Activated naive CD8-positive, alpha-beta T cell (primary cell): ENCODE measurements around the gene FUCA1.
A peak's percentile ranks its signal among the peaks of the same experiment; 100 is the strongest.

Source experiments
- H3K27ac Mint-ChIP-seq: one replicate; pipeline ENCODE4 v1.8.0; 2021; ENCODE audit warnings: mixed read lengths
- H3K27me3 Mint-ChIP-seq: one replicate; pipeline ENCODE4 v1.8.0; 2021; ENCODE audit warnings: mixed read lengths
- H3K36me3 Mint-ChIP-seq: one replicate; pipeline ENCODE4 v1.8.0; 2021; ENCODE audit warnings: mixed read lengths
- H3K4me1 Mint-ChIP-seq: one replicate; pipeline ENCODE4 v1.8.0; 2021; ENCODE audit warnings: low read depth, mixed read lengths
- H3K4me3 Mint-ChIP-seq: one replicate; pipeline ENCODE4 v1.8.0; 2021; ENCODE audit warnings: mild to moderate bottlenecking, mixed read lengths
- H3K9me3 Mint-ChIP-seq: one replicate; pipeline ENCODE4 v1.8.0; 2021; ENCODE audit warnings: low read depth, mixed read lengths

FUCA1 gene

DNA sequence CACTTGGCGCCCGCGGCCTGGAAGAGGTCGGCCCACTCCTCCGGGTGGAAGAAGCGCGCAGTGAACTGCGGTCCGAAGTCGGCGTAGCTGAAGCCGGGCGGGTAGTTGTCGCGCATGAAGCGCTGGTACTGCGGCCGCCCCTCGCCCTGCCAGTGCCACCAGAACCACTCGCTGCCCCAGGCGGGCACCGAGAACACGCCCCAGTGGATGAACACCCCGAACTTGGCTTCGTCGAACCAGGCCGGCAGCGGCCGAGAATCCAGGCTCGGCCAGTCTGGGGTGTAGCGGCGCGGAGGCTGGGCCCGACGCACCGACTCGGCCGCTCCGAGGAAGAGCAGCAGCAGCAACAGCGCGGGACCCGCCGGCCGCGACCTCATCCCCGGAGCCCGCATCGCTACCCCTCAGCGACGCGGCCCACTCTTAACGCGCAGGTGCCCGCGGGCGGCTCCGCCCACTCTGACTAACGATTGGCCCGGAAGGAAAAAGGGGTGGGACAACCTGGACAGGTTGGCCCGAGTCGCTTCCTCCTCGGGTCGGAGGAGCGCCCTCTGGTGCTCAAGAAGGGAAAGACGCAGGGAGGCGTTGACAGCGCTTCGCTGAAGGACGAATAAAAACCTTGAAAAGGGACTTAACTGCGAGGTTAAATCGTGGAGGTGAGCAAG, at the start of gene FUCA1:
TSS of gene FUCA1 (minus strand) at position 396 of the 662 bp plus-strand sequence. CDS start at position 392, 4 bp downstream.
- no peaks in the 10 kb centered on the region for H3K9me3 Mint-ChIP-seq

DNA sequence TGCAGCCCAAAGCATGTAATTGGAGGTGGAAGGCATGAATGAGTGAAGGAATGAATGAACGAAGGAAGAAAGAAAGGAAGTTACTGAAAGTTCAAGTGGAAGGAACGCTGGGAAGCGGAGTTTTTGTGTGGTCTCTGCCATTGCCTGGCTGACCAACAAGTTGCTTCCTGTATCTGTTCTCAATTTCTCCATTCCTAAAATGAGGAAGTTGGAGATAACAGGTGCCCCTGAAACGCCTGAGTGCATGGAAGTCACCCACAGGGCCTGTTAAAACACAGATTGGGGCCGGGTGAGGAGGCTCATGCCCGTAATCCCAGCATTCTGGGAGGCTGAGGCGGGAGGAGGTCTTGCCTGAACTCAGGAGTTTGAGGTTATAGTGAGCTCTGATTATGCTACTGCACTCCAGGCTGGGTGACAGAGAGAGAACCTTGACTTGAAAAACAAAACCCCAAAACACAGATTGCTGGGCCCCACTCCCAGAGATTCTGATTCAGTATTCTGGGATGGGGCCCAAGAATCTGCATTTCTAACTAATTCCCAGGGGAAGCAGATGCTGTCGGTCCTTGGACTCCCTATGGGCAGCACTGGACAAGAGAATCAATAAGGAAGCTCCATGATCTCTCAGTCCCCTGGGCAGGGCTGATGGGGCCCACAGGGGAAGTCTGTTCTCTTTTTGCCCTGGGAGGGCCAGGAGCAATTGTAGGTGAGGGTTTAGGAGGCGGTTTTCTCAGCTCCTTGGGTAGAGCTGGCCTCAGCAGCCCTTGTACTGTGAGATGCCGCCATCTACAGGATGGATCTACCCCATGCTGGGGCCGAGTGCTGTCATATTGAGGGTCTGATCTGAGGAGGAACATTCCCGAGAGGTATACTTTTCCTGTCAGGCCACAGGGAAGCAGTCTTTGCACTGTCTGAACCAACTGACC, 48.4 kb upstream of the FUCA1 start:
- H3K4me3 Mint-ChIP-seq, result no peak overlapping the region
- H3K9me3 Mint-ChIP-seq, result no peaks in the 10 kb centered on the region
- peaks cover 32% of the 10 kb centered on the region for H3K4me1 Mint-ChIP-seq
- H3K27ac Mint-ChIP-seq, result peak overlapping the region; percentile 66
- no peaks in the 10 kb centered on the region for H3K36me3 Mint-ChIP-seq
- H3K27me3 Mint-ChIP-seq, result no peaks in the 10 kb centered on the region

More for the DNA sequence above, at the start of gene FUCA1:
- Mint-ChIP-seq H3K4me3 (peak within 1 kb of the TSS; percentile 90), H3K27me3 (no peaks in the 10 kb centered on the region), H3K4me1 (peaks cover 21% of the 10 kb centered on the region), H3K36me3 (no peaks in the 10 kb centered on the region), H3K27ac (peak within 1 kb of the TSS; percentile 54)

DNA sequence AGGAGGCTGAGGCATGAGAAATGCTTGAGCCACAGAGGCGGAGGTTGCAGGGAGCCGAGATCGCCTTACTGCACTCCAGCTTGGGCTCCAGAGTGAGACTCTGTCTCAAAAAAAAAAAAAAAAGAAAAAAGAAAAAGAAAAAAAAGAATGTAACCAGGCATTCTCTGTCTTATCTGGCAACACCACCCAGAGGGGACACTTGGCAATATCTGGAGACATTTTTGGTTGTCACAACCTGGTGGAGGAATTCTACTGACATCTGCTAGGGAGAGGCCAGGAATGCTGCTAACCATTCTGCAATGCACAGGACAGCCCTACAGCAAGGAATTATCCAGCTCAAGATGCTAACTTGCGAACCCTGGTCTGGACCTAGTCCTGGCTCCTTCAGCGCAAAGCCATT, 47.4 kb upstream of the FUCA1 start:
- no peaks in the 10 kb centered on the region for H3K9me3 Mint-ChIP-seq
- H3K36me3 Mint-ChIP-seq, result no peaks in the 10 kb centered on the region
- H3K27ac Mint-ChIP-seq, result no peak overlapping the region
- H3K4me1 Mint-ChIP-seq, result peaks cover 41% of the 10 kb centered on the region
- H3K27me3 Mint-ChIP-seq, result no peaks in the 10 kb centered on the region
- no peak overlapping the region for H3K4me3 Mint-ChIP-seq

DNA sequence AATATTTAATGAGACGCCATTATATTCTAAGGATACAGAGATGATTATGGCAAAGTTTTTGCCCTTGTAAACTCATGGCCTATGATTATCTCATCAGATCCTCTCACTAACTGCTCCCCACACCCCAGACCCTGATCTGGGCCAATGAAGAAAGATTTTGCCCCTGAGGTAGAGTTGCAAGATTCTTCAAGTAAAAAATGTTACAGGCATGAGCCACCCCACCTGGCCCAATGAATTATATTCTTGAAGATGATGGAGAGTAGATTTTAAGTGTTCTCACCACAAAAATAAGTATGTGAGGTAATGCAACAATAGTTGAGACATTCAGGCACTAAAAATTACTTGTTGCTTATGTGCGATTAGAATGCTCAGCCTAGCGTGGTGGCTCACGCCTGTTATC, 46.8 kb upstream of the FUCA1 start:
- no peaks in the 10 kb centered on the region for H3K9me3 Mint-ChIP-seq
- no peak overlapping the region for H3K4me3 Mint-ChIP-seq
- no peaks in the 10 kb centered on the region for H3K27me3 Mint-ChIP-seq
- H3K36me3 Mint-ChIP-seq, result no peaks in the 10 kb centered on the region
- H3K4me1 Mint-ChIP-seq, result peaks cover 45% of the 10 kb centered on the region
- H3K27ac Mint-ChIP-seq, result no peak overlapping the region

DNA sequence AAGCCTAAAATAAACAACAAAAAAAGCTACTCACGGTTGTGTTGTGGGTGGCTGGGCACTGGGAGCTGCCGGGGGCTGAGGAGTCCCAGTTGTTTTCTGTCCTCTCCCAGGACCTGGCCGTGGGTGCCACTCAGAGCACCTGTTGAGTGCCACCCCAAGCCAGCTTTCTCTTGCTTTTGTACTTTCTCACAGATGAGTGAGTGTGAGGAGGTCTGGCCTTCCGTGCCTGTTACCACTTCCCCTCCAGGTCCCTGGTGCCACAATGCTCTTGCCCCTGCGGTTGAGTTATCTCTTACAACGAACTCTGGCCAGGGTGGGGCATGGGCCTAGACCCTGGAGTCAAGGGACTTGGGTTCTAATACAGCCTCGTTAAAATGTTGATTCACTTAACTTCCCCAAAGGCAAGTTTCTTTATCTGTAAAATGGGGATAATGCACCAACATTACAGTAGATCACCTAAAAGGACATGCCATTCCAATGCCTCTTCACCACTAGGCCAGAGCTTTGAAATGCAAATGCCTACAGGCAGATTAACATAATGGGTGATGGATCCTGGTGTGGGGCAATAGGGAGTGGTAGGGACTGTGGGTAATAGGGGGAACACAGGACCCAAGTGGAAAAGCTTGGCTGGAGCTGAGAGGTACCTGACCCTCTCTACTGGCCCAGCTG, 45.3 kb upstream of the FUCA1 start, which contains the start of gene CNR2:
TSS of gene CNR2 (minus strand) at position 151 of the 669 bp plus-strand sequence. CDS start 37,745 bp downstream, outside the sequence.
- H3K36me3 Mint-ChIP-seq, result no peaks in the 10 kb centered on the region
- peaks cover 56% of the 10 kb centered on the region for H3K4me1 Mint-ChIP-seq

DNA sequence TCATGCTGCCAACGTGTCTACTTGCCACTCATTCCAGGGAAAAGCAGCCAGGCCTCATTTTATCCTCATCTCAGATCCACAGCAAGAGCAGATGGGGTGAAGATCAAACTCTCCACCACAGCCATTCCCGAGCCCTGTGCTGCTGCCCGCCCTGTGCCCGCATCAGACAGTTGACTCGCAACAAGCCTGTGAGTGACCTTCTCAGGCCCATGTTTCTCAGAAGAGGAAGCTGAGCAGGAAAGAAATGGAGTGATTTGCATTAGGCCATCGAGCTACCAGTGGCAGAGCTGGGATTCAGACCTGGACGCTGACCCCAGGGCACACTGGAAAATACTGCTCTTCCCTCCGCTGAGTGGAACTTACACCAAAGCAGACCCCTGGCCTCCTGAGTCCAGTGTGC, 43.8 kb upstream of the FUCA1 start:
- Mint-ChIP-seq H3K4me3 (no peak overlapping the region), H3K4me1 (peaks cover 58% of the 10 kb centered on the region), H3K27ac (no peak overlapping the region), H3K27me3 (no peaks in the 10 kb centered on the region), H3K9me3 (no peaks in the 10 kb centered on the region), H3K36me3 (no peaks in the 10 kb centered on the region)

More for the DNA sequence above, 45.3 kb upstream of the FUCA1 start, which contains the start of gene CNR2:
- no peaks in the 10 kb centered on the region for H3K27me3 Mint-ChIP-seq
- no peak within 1 kb of the TSS for H3K4me3 Mint-ChIP-seq
- no peaks in the 10 kb centered on the region for H3K9me3 Mint-ChIP-seq
- H3K27ac Mint-ChIP-seq, result peak within 1 kb of the TSS; percentile 50

DNA sequence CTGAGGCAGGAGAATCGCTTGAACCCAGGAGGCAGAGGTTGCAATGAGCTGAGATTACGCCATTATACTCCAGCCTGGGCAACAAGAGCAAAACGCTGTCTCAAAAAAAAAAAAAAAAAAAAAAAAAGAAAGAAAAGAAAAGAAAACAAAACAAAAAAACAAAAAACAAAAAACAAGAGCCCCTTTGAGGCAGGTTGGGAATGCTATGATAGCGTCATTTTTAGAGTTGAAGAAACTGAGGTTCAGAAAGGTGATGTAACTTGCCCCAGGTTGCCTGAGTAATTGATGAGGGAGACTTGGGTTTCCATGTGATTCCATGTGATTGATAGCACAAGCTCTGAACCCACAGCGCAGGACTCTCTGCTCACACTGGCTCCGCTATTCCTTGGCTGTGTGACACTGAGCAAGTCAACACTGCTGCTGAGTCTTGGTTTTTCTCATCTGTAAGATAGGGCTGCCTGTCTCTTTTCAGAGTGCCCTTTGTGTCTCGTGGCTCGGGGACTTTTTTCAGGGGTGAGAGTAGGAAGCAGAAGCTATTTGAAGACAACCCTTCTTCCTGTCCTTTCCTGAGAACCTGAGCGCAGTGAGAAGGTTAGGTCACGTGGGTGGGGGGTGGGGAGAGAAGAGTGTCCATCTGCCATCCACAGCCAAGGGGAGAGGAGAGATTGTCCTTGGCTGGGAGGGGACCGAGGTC, 42.6 kb upstream of the FUCA1 start:
- Mint-ChIP-seq H3K27ac (peak overlapping the region; percentile 61), H3K36me3 (no peaks in the 10 kb centered on the region), H3K27me3 (no peaks in the 10 kb centered on the region), H3K4me1 (peaks cover 57% of the 10 kb centered on the region), H3K4me3 (no peak overlapping the region), H3K9me3 (no peaks in the 10 kb centered on the region)

DNA sequence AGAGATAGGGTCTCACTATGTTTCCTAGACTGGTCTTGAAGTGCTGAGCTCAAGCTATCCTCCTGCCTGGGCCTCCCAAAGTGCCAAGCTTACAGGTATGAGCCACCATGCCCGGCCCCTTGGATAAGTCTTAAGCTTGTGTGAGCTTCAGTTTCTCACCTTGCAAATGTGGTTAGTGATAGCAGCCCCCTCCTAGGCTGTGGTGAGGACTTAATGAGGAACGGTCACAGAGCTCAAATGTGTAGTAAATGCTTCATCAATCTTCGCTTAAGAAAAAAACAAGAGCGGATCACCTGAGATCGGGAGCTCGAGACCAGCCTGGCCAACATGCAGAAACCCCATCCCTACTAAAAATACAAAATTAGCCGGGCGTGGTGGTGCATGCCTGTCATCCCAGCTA, 42.1 kb upstream of the FUCA1 start:
- Mint-ChIP-seq H3K27ac (no peak overlapping the region), H3K4me1 (peaks cover 57% of the 10 kb centered on the region), H3K36me3 (no peaks in the 10 kb centered on the region), H3K9me3 (no peaks in the 10 kb centered on the region), H3K27me3 (peaks cover 2% of the 10 kb centered on the region), H3K4me3 (peak overlapping the region; percentile 27)

DNA sequence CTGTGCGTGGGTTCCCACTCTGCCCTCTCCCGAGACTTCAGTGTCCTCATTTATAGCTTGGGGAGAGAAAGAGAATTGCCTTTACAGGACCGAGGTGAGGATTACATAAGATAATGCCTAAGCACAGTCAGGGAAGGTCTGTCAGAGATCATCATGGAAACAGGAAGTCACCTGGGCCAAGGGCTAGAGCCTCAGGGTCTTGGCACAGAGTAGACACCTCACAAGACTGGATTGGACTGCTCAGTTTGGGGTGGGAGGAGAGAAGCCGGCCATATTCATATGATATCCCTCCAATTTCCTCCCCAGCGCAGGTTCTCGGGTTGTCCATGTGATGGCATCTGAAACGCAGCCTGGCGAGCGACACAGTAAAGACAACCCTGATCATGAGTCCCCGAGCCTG, 41.3 kb upstream of the FUCA1 start:
- peaks cover 53% of the 10 kb centered on the region for H3K4me1 Mint-ChIP-seq
- H3K27ac Mint-ChIP-seq, result peak overlapping the region; percentile 68
- H3K36me3 Mint-ChIP-seq, result no peaks in the 10 kb centered on the region
- peaks cover 4% of the 10 kb centered on the region for H3K27me3 Mint-ChIP-seq
- H3K4me3 Mint-ChIP-seq, result peak overlapping the region; percentile 41
- no peaks in the 10 kb centered on the region for H3K9me3 Mint-ChIP-seq

DNA sequence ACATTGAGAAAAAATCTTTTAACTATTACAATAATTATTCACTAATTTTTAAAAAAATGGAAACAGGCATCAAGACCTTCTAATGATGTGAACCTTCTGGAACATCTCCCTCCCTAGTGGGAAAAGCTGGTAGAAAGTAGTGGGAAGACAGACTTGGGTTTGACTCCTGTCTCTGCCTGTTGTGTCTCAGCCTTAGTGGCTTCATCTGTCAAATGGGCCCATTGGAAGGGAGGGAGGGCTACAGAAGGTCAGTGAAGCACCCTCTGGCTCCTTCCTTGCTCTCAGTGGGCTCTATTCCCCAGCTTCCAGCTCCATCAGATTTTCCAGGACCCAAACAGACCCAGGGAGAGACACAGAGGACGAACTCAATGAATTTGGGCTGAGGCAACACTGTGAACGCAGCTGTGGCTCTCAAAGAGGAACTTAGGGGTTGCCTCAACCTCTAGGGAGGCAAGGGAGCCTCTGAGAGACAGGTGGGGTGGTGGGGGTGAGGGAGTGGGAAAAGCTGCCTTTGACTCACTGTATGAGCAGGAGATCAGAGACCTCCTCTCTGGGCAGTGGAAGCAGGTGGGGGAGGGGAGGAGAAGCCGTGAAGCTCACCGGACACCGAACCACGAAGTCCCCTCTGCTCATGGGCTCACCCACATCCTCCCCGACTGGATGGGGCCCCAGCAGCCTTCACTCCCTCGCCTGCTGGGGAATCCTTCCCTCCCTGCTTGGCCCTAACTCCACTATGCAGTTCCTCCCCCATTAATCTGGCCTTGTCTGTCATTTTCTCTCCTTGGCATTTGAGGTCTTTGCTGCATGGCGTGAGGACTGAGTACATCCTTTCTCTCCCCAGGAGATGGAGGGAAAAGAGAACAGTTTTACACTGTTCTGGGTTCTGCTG, 40.6 kb upstream of the FUCA1 start:
- Mint-ChIP-seq H3K27me3 (peaks cover 4% of the 10 kb centered on the region), H3K27ac (peak overlapping the region; percentile 68), H3K9me3 (no peaks in the 10 kb centered on the region), H3K4me1 (peaks cover 49% of the 10 kb centered on the region), H3K4me3 (peak overlapping the region; percentile 41), H3K36me3 (no peaks in the 10 kb centered on the region)

DNA sequence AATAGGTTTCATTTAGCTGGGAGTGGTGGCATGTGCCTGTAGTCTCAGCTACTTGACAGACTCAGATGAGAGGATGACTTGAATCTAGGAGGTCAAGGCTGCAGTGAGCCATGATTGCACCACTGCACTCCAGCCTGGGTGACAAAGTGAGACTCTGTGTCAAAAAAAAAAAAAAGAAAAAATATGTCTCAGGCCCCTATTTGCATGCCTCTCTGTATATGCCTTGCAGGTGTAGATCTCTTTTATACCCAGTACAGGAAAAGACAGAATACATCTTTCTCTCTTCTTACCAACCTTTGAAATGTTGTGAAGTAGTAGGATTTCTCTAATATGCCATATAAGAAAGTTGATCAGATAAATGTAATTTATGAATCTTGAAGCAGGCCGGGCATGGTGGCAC, 38.6 kb upstream of the FUCA1 start:
- H3K27ac Mint-ChIP-seq, result no peak overlapping the region
- peaks cover 4% of the 10 kb centered on the region for H3K27me3 Mint-ChIP-seq
- peaks cover 30% of the 10 kb centered on the region for H3K4me1 Mint-ChIP-seq

DNA sequence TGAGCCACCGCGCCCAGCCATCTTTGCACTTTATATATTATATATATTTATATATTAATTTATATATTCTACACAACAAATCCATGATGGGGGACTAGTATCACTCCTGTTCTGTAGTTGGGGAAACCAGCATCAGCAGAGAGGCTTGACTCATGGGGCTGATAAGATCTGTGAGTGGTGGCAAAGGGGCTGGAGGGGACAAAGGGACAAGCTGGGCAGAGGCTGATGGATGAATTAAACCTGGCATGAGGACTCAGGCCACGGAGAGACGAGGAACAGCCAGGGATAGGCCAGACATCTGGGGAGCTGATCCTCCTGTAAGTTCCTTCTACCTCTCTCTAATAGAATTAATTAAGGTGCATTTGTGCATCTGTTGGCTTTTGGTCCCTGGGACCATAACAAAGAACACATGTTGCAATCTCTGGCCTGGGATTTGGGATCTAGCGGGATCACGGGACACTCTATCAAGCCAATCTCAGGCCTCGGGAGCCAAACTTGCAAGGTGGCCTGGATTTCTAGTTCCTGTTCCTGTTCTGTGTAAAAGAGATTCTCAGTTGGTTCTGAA, 37.5 kb upstream of the FUCA1 start:
- Mint-ChIP-seq H3K9me3 (no peaks in the 10 kb centered on the region), H3K27ac (no peak overlapping the region), H3K4me1 (peaks cover 20% of the 10 kb centered on the region), H3K36me3 (no peaks in the 10 kb centered on the region), H3K27me3 (peaks cover 4% of the 10 kb centered on the region), H3K4me3 (no peak overlapping the region)

More for the DNA sequence above, 38.6 kb upstream of the FUCA1 start:
- no peak overlapping the region for H3K4me3 Mint-ChIP-seq
- no peaks in the 10 kb centered on the region for H3K9me3 Mint-ChIP-seq
- no peaks in the 10 kb centered on the region for H3K36me3 Mint-ChIP-seq

DNA sequence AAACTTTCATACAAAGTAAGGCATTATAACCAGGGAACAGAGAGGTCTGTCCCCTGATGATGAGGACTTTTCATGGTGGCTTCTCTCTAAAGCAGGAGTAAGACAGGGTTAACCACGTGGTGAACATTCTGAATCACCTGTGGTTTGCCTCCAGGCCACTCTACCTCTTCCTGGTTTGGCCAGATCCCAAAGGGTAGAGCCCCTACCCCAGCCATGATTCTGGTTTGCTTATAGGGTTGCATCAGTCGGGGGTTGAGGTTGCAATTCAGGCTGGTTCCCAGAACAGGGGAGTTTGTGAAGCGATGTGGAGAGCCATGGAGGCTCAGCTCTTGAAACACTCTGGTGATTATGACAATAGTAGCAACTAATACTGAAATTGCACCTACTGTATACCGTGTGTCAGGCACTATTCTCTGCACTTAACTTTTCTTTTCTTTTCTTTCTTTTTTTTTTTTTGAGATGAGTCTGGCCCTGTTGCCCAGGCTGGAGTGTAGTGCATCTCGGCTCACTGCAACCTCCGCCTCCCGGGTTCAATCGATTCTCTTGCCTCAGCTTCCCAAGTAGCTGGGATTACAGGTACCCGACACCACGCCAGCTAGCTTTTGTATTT, 36.8 kb upstream of the FUCA1 start:
- H3K4me1 Mint-ChIP-seq, result peaks cover 16% of the 10 kb centered on the region
- H3K27ac Mint-ChIP-seq, result no peak overlapping the region
- H3K9me3 Mint-ChIP-seq, result no peaks in the 10 kb centered on the region
- no peaks in the 10 kb centered on the region for H3K36me3 Mint-ChIP-seq
- no peak overlapping the region for H3K4me3 Mint-ChIP-seq
- peaks cover 4% of the 10 kb centered on the region for H3K27me3 Mint-ChIP-seq
